ENCODE results near the gene SNX24. TPM values are rescaled to one million over a fixed set of nuclear protein-coding genes. Genes with fewer than 3 reads are reported as not detected.

Gene SNX24
- total RNA-seq, 1 experiment from 2014 or later: 10.8 TPM

- no peak for TF ChIP-seq REST (IDR thresholded peaks at IDR 0.05; ENCODE audit: low read depth)
- no peak for TF ChIP-seq SRF (IDR thresholded peaks at IDR 0.05; ENCODE audit: low read depth)
Measured at GRCh38 chr5:123007182-123007581, 161.8 kb downstream of the SNX24 start (continued).

GRCh38 chr5:123007754-123008153 is 162.3 kb downstream of the SNX24 start:
- ChIA-PET CTCF (no interaction called here), POLR2A (no interaction called here), RAD21 (ENCODE audit: low non-redundant PET in 1 of 2, low total read pairs in 2 of 2, uncharacterized antibody in 2 of 2, unreplicated experiment in 2 of 2) (no interaction called here)
- Histone ChIP-seq H3K9ac (ENCODE audit: low read length) (no peak overlapping the region), H3K9me2 (ENCODE audit: insufficient read depth) (no peaks in the 10 kb centered on the region), H3K9me3 (ENCODE audit: control insufficient read depth in 1 of 2, insufficient read depth in 1 of 2, low read depth in 1 of 2, low read length in 2 of 2) (no peaks in the 10 kb centered on the region), H3K4me1 (ENCODE audit: control insufficient read depth in 1 of 2, insufficient read depth in 2 of 2, low read length in 2 of 2) (no peaks in the 10 kb centered on the region), H2AFZ (ENCODE audit: low read depth, low read length, poor library complexity, severe bottlenecking) (no peak overlapping the region), H3K36me3 (ENCODE audit: control insufficient read depth in 1 of 2, insufficient read depth in 2 of 2, low read length in 2 of 2) (no peaks in the 10 kb centered on the region), H4K20me1 (ENCODE audit: insufficient read depth) (no peaks in the 10 kb centered on the region), H3K4me2 (ENCODE audit: low read length) (no peak overlapping the region), H3K27me3 (ENCODE audit: insufficient read depth, low read length) (no peaks in the 10 kb centered on the region), H3K27ac (ENCODE audit: low read depth, low read length) (no peak overlapping the region), H3K79me2 (ENCODE audit: insufficient read depth, low read length) (no peaks in the 10 kb centered on the region), H3K4me3 (replicated peaks in 1 of 2; ENCODE audit: low read depth in 1 of 2, low read length in 2 of 2) (no peak overlapping the region)
- no peak for ATAC-seq
- no peak for DNase-seq (ENCODE audit: low read depth, low spot score)
- TF ChIP-seq CEBPB (IDR thresholded peaks at IDR 0.05; ENCODE audit: low read depth): no peak
- TF ChIP-seq RAD21 (IDR thresholded peaks at IDR 0.05; ENCODE audit: low read depth): no peak
- TF ChIP-seq FOSL1 (IDR thresholded peaks at IDR 0.05; ENCODE audit: low read depth): no peak
- no peak for TF ChIP-seq SIN3A (IDR thresholded peaks at IDR 0.05; ENCODE audit: low read depth)
- no peak for TF ChIP-seq ZNF274 (IDR thresholded peaks at IDR 0.05; ENCODE audit: low read depth, low read length)
- no peak for TF ChIP-seq JUND (IDR thresholded peaks at IDR 0.05)
- no peak for TF ChIP-seq POLR2AphosphoS5 (IDR thresholded peaks at IDR 0.05; ENCODE audit: low read depth, low read length)
- no peak for TF ChIP-seq SP1 (IDR thresholded peaks at IDR 0.05; ENCODE audit: low read depth)
- TF ChIP-seq REST (IDR thresholded peaks at IDR 0.05; ENCODE audit: low read depth): no peak
- TF ChIP-seq MAX (IDR thresholded peaks at IDR 0.05): no peak
- TF ChIP-seq ELF1 (IDR thresholded peaks at IDR 0.05; ENCODE audit: borderline replicate concordance, low read depth): no peak
- TF ChIP-seq YY1 (IDR thresholded peaks at IDR 0.05; ENCODE audit: extremely low read depth, insufficient replicate concordance, low read depth, low read length): no peak
- TF ChIP-seq ZBTB33 (IDR thresholded peaks at IDR 0.05; ENCODE audit: extremely low read depth, insufficient replicate concordance, low read length): no peak
- no peak for TF ChIP-seq TCF7L2 (IDR thresholded peaks at IDR 0.05; ENCODE audit: borderline replicate concordance, extremely low read depth, insufficient read depth, insufficient read length)
- TF ChIP-seq EGR1 (IDR thresholded peaks at IDR 0.05; ENCODE audit: low read depth): no peak
- intact Hi-C loops (cut with micrococcal nuclease): loop anchor here (10.0 kb wide), 1 partner anchor 607 kb away; no protein-coding TSS in a partner anchor
- BruUV-seq (replicated peaks): no TSS peak
